IPS-20b (cell line): ENCODE measurements around the gene PDCD11.

Source experiments
- H3K27ac ChIP-seq: one replicate; pipeline ENCODE4 v1.5.1; 2013; ENCODE audit warnings: low read length
- H3K27me3 ChIP-seq: 2 replicates; pipeline ENCODE4 v1.6.1; 2013; ENCODE audit warnings: mild to moderate bottlenecking, low read length, inconsistent platforms; ENCODE audit not compliant: insufficient read depth
- H3K36me3 ChIP-seq: 2 replicates; pipeline ENCODE4 v1.6.1; 2013; ENCODE audit warnings: low read depth, mild to moderate bottlenecking, inconsistent platforms, low read length, moderate library complexity; ENCODE audit not compliant: insufficient read depth
- H3K4me1 ChIP-seq: 2 replicates; pipeline ENCODE4 v1.6.1; 2013; ENCODE audit warnings: mild to moderate bottlenecking, control low read depth, inconsistent platforms, low read length, moderate library complexity; ENCODE audit not compliant: insufficient read depth
- H3K4me3 ChIP-seq: 2 replicates; pipeline ENCODE4 v1.5.1; 2013; ENCODE audit warnings: mild to moderate bottlenecking, low read length, inconsistent platforms
- H3K9ac ChIP-seq: 2 replicates; pipeline ENCODE4 v1.6.1; 2013; ENCODE audit warnings: low read depth, mild to moderate bottlenecking, inconsistent platforms, low read length, moderate library complexity
- H3K9me3 ChIP-seq: 2 replicates; pipeline ENCODE4 v1.6.1; 2013; ENCODE audit warnings: mild to moderate bottlenecking, low read depth, low read length, inconsistent platforms; ENCODE audit not compliant: insufficient read depth

The PDCD11 gene

GRCh38 chr10:103442031-103442461 lies 45.6 kb downstream of the PDCD11 start:
- no peak overlapping the region for H3K27ac ChIP-seq
- H3K4me1 ChIP-seq = no peaks in the 10 kb centered on the region
- no peaks in the 10 kb centered on the region for H3K9me3 ChIP-seq
- H3K27me3 ChIP-seq = no peaks in the 10 kb centered on the region
- H3K4me3 ChIP-seq = no peak overlapping the region
- no peak overlapping the region for H3K9ac ChIP-seq
- H3K36me3 ChIP-seq = peaks cover 95% of the 10 kb centered on the region

GRCh38 chr10:103443475-103444185 lies 47.2 kb downstream of the PDCD11 start:
- Histone ChIP-seq H3K27me3 (no peaks in the 10 kb centered on the region), H3K4me3 (no peak overlapping the region), H3K27ac (no peak overlapping the region), H3K9me3 (no peaks in the 10 kb centered on the region), H3K36me3 (peaks cover 92% of the 10 kb centered on the region), H3K4me1 (no peaks in the 10 kb centered on the region), H3K9ac (no peak overlapping the region)

- Histone ChIP-seq H3K4me3 (no peak overlapping the region), H3K27me3 (no peaks in the 10 kb centered on the region), H3K27ac (no peak overlapping the region), H3K9me3 (no peaks in the 10 kb centered on the region), H3K36me3 (peaks cover 83% of the 10 kb centered on the region), H3K9ac (no peak overlapping the region), H3K4me1 (no peaks in the 10 kb centered on the region)
Observed at GRCh38 chr10:103444478-103444877, 48.1 kb downstream of the PDCD11 start.

- Histone ChIP-seq H3K36me3 (peaks cover 75% of the 10 kb centered on the region), H3K27me3 (no peaks in the 10 kb centered on the region), H3K27ac (no peak overlapping the region), H3K9ac (no peak overlapping the region), H3K4me1 (no peaks in the 10 kb centered on the region), H3K4me3 (no peak overlapping the region), H3K9me3 (no peaks in the 10 kb centered on the region)
Observed at GRCh38 chr10:103445366-103445765, 48.9 kb downstream of the PDCD11 start.

- H3K27ac ChIP-seq = no peak overlapping the region
- peaks cover 69% of the 10 kb centered on the region for H3K36me3 ChIP-seq
- H3K27me3 ChIP-seq = no peaks in the 10 kb centered on the region
- H3K4me1 ChIP-seq = no peaks in the 10 kb centered on the region
- H3K4me3 ChIP-seq = no peak overlapping the region
- H3K9me3 ChIP-seq = no peaks in the 10 kb centered on the region
- no peak overlapping the region for H3K9ac ChIP-seq
Observed at GRCh38 chr10:103445767-103446567, 49.5 kb downstream of the PDCD11 start.

- H3K9ac ChIP-seq = no peak overlapping the region
- no peak overlapping the region for H3K4me3 ChIP-seq
- H3K4me1 ChIP-seq = no peaks in the 10 kb centered on the region
- H3K36me3 ChIP-seq = peaks cover 56% of the 10 kb centered on the region
- H3K27me3 ChIP-seq = no peaks in the 10 kb centered on the region
- no peak overlapping the region for H3K27ac ChIP-seq
- no peaks in the 10 kb centered on the region for H3K9me3 ChIP-seq
Observed at GRCh38 chr10:103447187-103447586, 50.8 kb downstream of the PDCD11 start.

- H3K4me3 ChIP-seq = no peak overlapping the region
- H3K4me1 ChIP-seq = no peaks in the 10 kb centered on the region
- no peaks in the 10 kb centered on the region for H3K27me3 ChIP-seq
- no peak overlapping the region for H3K9ac ChIP-seq
- H3K36me3 ChIP-seq = peaks cover 41% of the 10 kb centered on the region
- H3K9me3 ChIP-seq = no peaks in the 10 kb centered on the region
- H3K27ac ChIP-seq = no peak overlapping the region
Observed at GRCh38 chr10:103448746-103449145, 52.3 kb downstream of the PDCD11 start.

GRCh38 chr10:103449208-103450144 lies 53.0 kb downstream of the PDCD11 start:
- Histone ChIP-seq H3K36me3 (peaks cover 34% of the 10 kb centered on the region), H3K4me1 (no peaks in the 10 kb centered on the region), H3K9me3 (no peaks in the 10 kb centered on the region), H3K4me3 (no peak overlapping the region), H3K27ac (no peak overlapping the region), H3K27me3 (no peaks in the 10 kb centered on the region), H3K9ac (no peak overlapping the region)

GRCh38 chr10:103450201-103450695 lies 53.8 kb downstream of the PDCD11 start:
- H3K27me3 ChIP-seq = no peaks in the 10 kb centered on the region
- peaks cover 26% of the 10 kb centered on the region for H3K36me3 ChIP-seq
- H3K27ac ChIP-seq = no peak overlapping the region
- H3K9me3 ChIP-seq = no peaks in the 10 kb centered on the region
- no peaks in the 10 kb centered on the region for H3K4me1 ChIP-seq
- H3K4me3 ChIP-seq = no peak overlapping the region
- H3K9ac ChIP-seq = no peak overlapping the region

- H3K4me3 ChIP-seq = peak overlapping the region; percentile 52; the same call in 1 of the 2 replicates
- H3K36me3 ChIP-seq = peaks cover 16% of the 10 kb centered on the region
- no peak overlapping the region for H3K27ac ChIP-seq
- H3K9ac ChIP-seq = no peak overlapping the region
- H3K9me3 ChIP-seq = no peaks in the 10 kb centered on the region
- no peaks in the 10 kb centered on the region for H3K27me3 ChIP-seq
- H3K4me1 ChIP-seq = no peaks in the 10 kb centered on the region
Observed at GRCh38 chr10:103451091-103451813, 54.8 kb downstream of the PDCD11 start.
